Fibroblast of pulmonary artery (primary cell): Measurements from ENCODE around the gene BTG4.

ENCODE experiments used
- DNase-seq: peaks from one replicate; pipeline ENCODE4 v3.0.0-alpha.2; 2010; ENCODE audit warnings: low read depth
- H3K4me3 ChIP-seq: replicated peaks from 2 replicates; pipeline ENCODE4 v1.5.1; 2011; ENCODE audit warnings: low read depth, mild to moderate bottlenecking, control low read depth, low read length, moderate library complexity
- TF ChIP-seq, protein P1 (sequence below): IDR thresholded peaks from 2 replicates; pipeline ENCODE4 v1.5.1; 2011; ENCODE audit warnings: mild to moderate bottlenecking, control low read depth, low read length, inconsistent platforms; ENCODE audit errors: missing control alignments

Gene BTG4

DNA sequence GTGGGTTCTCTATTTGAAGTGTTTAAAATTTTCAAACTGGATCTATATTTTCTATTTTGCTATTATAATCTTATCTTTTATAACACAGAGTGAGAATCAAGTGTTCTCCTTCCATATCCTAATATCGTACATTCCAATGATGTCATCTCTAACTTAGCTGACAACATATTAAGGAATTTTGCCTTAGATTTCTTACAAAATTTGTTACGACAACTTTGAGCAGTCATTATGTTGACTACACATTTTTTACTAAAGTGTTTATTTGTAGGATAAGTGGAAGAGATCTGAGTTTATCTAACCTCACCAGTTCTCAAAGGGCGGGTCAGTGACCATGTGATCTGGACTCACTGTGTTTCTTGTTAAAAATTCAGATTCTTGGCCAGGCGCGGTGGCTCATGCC is 12.7 kb downstream of the BTG4 start:
- TF ChIP-seq, protein P1, sequence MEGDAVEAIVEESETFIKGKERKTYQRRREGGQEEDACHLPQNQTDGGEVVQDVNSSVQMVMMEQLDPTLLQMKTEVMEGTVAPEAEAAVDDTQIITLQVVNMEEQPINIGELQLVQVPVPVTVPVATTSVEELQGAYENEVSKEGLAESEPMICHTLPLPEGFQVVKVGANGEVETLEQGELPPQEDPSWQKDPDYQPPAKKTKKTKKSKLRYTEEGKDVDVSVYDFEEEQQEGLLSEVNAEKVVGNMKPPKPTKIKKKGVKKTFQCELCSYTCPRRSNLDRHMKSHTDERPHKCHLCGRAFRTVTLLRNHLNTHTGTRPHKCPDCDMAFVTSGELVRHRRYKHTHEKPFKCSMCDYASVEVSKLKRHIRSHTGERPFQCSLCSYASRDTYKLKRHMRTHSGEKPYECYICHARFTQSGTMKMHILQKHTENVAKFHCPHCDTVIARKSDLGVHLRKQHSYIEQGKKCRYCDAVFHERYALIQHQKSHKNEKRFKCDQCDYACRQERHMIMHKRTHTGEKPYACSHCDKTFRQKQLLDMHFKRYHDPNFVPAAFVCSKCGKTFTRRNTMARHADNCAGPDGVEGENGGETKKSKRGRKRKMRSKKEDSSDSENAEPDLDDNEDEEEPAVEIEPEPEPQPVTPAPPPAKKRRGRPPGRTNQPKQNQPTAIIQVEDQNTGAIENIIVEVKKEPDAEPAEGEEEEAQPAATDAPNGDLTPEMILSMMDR: no peak
- no peak for DNase-seq
- H3K4me3 ChIP-seq: no peak overlapping the region

DNA sequence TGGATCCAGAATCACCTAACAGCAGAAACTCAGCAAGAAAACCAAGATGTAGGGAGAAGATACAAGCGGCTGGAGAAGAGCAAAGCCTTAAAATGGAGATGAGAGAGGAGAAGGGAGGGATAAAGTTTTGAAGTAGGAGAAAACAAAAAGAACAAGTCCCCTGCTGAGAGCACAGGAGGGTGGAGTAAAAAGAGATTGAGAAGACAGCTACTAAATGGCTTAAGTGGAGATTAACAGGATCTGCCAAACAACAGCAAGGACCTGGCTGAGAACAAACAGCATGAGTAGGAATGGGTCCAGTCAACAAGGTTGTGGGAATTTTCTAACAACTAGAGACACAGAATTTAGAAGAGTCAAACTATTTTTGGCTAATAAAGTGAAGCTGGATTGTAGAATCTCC is 18.1 kb downstream of the BTG4 start:
- TF ChIP-seq, protein P1: no peak
- no peak for DNase-seq
- no peak overlapping the region for H3K4me3 ChIP-seq

DNA sequence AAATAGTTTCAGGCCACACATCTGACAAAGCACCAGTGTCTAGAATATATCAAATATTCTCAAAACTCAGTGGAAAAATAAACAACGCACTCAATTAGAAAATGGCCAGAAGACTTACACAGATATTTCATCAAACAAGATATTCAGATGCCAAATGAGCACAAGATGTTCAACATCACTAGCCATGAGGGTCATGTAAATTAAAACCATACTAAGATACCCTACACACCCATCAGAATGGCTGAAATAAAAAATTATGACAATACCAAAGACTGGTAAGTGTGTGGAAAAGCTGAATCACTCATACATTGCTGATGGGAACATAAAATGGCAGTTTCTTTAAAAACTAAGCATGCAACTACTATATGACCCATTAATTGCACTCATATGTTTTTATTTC is 21.7 kb downstream of the BTG4 start:
- H3K4me3 ChIP-seq: no peak overlapping the region
- TF ChIP-seq, protein P1: no peak
- no peak for DNase-seq

DNA sequence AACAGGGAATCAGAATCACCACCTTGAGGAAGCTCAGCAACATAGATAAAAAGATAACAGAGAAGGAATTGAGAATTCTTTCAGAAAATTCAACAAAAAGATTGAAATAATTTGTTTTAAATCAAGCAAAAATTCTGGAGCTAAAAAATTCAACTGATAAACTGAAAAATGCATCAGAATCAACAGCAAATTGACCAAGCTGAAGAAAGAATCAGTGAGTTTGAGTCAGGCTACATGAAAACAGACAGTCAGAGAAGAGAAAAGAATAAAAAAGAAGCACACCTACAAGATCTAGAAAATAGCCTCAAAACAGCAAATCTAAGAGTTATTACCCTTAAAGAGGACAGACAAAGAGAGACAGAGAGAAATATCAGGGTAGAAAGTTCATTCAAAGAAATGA is 28.8 kb downstream of the BTG4 start:
- DNase-seq: no peak
- no peak overlapping the region for H3K4me3 ChIP-seq
- TF ChIP-seq, protein P1: no peak

DNA sequence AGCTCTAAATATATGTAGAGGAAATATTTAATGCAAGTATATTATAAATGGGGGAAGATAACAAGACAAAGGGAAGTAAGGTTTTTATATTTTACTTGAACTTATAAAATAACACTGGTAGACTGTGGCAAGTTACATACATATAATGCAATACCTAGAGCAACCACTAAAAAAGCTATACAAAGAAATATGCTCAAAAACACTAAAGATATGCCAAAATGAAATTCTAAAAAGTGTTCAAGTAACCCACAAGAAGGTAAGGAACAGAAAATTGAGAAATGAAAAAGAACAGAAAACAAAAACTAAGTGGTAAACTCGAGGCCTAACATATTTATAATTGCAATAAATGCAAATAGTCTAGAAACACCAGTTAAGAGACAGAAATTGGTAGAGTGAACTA is 32.5 kb downstream of the BTG4 start:
- no peak for DNase-seq
- TF ChIP-seq, protein P1: no peak

DNA sequence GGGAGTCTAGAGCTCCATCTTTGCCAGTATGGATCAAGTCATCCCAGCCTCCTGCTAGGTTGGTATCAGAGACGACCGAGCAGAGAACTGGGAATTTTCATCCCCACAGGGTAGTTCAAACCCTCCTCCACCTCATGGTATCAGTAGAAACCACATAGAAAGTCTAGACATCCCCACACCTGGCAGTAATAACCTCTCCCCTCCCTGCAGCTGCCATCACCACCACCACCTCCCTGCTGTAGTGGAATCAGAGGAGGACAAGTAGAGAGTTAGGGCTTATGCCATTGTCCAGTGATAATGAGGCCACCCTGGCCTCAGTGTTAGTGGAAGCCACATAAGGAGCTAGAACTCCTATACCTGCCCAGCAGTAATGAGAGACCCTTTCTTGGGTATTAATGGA is 34.3 kb downstream of the BTG4 start:
- H3K4me3 ChIP-seq: no peak overlapping the region
- no peak for DNase-seq
- TF ChIP-seq, protein P1: no peak

More for the DNA sequence above, 32.5 kb downstream of the BTG4 start:
- no peak overlapping the region for H3K4me3 ChIP-seq

DNA sequence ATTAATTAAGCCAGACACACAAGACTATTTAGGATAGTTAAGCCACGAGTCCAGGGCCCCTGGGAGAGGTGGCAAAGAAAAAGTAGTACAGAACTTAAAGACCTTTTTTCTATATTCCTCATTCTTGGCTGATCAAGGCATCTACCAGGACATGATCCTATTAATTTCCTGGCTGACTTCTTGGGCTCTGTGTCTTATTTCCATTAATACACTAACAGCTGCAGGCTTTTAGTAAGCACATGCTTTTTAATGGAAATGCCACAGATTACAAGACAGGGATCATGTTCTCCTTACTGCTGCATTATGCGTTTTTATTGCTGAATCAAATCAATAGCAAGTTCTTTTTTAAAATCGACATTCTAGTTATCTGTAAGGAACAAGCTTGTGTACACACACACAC is 35.2 kb downstream of the BTG4 start:
- no peak for DNase-seq
- TF ChIP-seq, protein P1: no peak
- no peak overlapping the region for H3K4me3 ChIP-seq
